ENCODE data around the gene RHBG. TPM values are rescaled to one million over a fixed set of nuclear protein-coding genes. Genes with fewer than 3 reads are reported as not detected.

Gene RHBG
- total and polyA plus RNA-seq, 2 donors = 0.05 to 0.37 TPM

DNA sequence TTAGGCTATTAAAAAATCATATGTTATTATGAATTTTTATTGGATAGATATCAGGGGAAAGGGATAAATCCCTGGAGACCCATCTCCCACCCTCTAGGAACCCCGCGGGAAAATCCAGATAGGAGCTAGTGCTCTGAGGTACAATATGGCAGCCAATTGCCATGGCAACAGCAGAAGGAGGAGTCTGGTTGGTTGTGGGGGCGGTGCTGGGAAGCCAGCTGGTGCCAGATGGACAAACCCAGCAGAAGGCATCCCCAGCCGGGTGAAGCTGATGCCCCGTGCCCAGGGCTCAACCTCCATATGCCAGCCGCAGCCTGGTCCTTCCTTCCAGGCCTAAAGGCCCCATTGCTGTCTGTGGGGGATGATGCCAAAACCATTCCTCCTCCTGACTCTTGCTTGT, 38.3 kb downstream of the RHBG start:
- H3K4me3 ChIP-seq (ENCODE audit: low read length in 2 of 2) = no peak overlapping the region
- H3K36me3 ChIP-seq (ENCODE audit: control insufficient read depth in 2 of 2, insufficient read depth in 2 of 2, low read length in 1 of 2) = no peaks in the 10 kb centered on the region
- no peaks in the 10 kb centered on the region for H3K4me1 ChIP-seq (ENCODE audit: control insufficient read depth in 2 of 2, insufficient read depth in 2 of 2, low read length in 2 of 2)
- no peak for DNase-seq (ENCODE audit: low read depth in 6 of 9, low spot score in 9 of 9)
- peaks cover 3 to 80% of the 10 kb centered on the region in 2 donors for H3K27me3 ChIP-seq (ENCODE audit: control insufficient read depth in 2 of 2, insufficient read depth in 1 of 2, low read length in 1 of 2)
- WGBS = 85% methylated on average over 6 of the region's 6 CpGs
- no peaks in the 10 kb centered on the region for H3K9me3 ChIP-seq (ENCODE audit: control insufficient read depth in 2 of 2, insufficient read depth in 1 of 2, low read length in 1 of 2)
- no peak overlapping the region for H3K27ac ChIP-seq (ENCODE audit: low read depth in 1 of 2, low read length in 1 of 2)

DNA sequence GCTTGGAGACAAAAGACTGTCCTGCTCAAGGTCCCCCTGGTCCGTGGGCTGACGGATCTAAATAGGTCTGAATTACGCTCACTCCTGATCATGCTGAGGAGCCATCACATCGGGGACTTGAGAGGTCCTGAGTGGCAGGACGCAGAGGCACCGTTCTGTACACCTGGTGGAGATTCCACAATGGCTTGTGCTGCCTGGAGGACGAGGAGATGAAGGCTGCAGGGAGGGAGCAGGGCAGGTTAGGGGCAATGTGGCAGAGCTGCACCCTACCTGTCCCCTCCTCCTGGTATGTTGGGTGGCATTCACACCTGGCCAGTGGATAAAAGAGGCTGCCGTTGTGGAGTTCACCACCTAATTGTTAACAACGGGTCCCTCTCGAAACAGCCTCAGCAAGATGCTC, 38.7 kb downstream of the RHBG start:
- no peak overlapping the region for H3K27ac ChIP-seq (ENCODE audit: low read depth in 1 of 2, low read length in 1 of 2)
- H3K4me1 ChIP-seq (ENCODE audit: control insufficient read depth in 2 of 2, insufficient read depth in 2 of 2, low read length in 2 of 2) = no peaks in the 10 kb centered on the region
- H3K36me3 ChIP-seq (ENCODE audit: control insufficient read depth in 2 of 2, insufficient read depth in 2 of 2, low read length in 1 of 2) = no peaks in the 10 kb centered on the region
- no peak overlapping the region for H3K4me3 ChIP-seq (ENCODE audit: low read length in 2 of 2)
- peaks cover 3 to 80% of the 10 kb centered on the region in 2 donors for H3K27me3 ChIP-seq (ENCODE audit: control insufficient read depth in 2 of 2, insufficient read depth in 1 of 2, low read length in 1 of 2)
- WGBS = 83% methylated on average over 10 of the region's 10 CpGs
- no peaks in the 10 kb centered on the region for H3K9me3 ChIP-seq (ENCODE audit: control insufficient read depth in 2 of 2, insufficient read depth in 1 of 2, low read length in 1 of 2)
- no peak for DNase-seq (ENCODE audit: low read depth in 6 of 9, low spot score in 9 of 9)

DNA sequence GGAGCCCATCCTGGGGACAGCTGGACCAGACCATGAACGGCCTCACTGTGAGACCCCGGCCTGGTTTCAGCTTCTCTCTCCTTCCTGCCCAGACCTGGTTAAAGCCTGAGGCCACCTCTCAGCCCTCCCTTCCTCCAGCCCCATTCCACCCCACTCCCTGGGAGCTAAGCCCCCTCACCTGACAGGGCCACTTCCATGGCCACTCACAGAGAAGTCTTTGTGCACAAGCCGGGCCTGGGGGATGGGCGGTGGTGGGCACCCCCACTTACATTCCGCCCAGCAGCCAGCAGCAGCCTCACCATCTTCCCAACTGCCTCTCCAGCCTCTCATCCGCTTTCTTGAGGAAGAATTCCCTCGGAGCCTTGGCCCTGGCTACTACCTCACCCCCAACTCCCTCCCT, 40.4 kb downstream of the RHBG start:
- Histone ChIP-seq H3K4me3 (ENCODE audit: low read length in 2 of 2) (no peak overlapping the region), H3K27me3 (ENCODE audit: control insufficient read depth in 2 of 2, insufficient read depth in 1 of 2, low read length in 1 of 2) (peaks cover 4 to 83% of the 10 kb centered on the region in 2 donors), H3K36me3 (ENCODE audit: control insufficient read depth in 2 of 2, insufficient read depth in 2 of 2, low read length in 1 of 2) (no peaks in the 10 kb centered on the region), H3K9me3 (ENCODE audit: control insufficient read depth in 2 of 2, insufficient read depth in 1 of 2, low read length in 1 of 2) (no peaks in the 10 kb centered on the region), H3K27ac (ENCODE audit: low read depth in 1 of 2, low read length in 1 of 2) (no peak overlapping the region), H3K4me1 (ENCODE audit: control insufficient read depth in 2 of 2, insufficient read depth in 2 of 2, low read length in 2 of 2) (no peaks in the 10 kb centered on the region)
- 92% methylated on average over 7 of the region's 7 CpGs for WGBS
- no peak for DNase-seq (ENCODE audit: low read depth in 6 of 9, low spot score in 9 of 9)

DNA sequence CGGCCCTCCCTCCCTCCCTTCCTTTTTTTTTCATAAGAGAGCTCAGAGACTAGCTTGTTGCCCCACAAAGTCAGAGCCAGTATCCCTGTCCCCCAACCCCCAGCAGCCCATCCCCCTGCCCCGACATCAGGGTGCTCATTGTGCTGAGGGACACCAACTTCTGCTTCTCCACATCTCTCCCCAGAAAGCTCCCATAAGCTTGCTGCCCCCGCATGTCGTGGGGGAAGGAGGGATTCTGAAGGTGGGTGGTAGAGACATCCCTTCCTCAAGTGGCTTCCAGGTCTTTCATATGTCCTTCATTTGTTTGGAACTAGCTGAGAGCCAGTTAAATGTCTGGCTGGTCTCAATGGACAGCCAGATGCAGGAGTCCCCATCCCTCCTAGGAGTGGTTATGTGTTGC, 41.2 kb downstream of the RHBG start:
- Histone ChIP-seq H3K4me3 (ENCODE audit: low read length in 2 of 2) (no peak overlapping the region), H3K9me3 (ENCODE audit: control insufficient read depth in 2 of 2, insufficient read depth in 1 of 2, low read length in 1 of 2) (no peaks in the 10 kb centered on the region), H3K27ac (ENCODE audit: low read depth in 1 of 2, low read length in 1 of 2) (no peak overlapping the region), H3K27me3 (ENCODE audit: control insufficient read depth in 2 of 2, insufficient read depth in 1 of 2, low read length in 1 of 2) (peaks cover 5 to 83% of the 10 kb centered on the region in 2 donors), H3K36me3 (ENCODE audit: control insufficient read depth in 2 of 2, insufficient read depth in 2 of 2, low read length in 1 of 2) (no peaks in the 10 kb centered on the region), H3K4me1 (ENCODE audit: control insufficient read depth in 2 of 2, insufficient read depth in 2 of 2, low read length in 2 of 2) (no peaks in the 10 kb centered on the region)
- no peak for DNase-seq (ENCODE audit: low read depth in 6 of 9, low spot score in 9 of 9)
- WGBS = 85% methylated on average over 4 of the region's 4 CpGs

DNA sequence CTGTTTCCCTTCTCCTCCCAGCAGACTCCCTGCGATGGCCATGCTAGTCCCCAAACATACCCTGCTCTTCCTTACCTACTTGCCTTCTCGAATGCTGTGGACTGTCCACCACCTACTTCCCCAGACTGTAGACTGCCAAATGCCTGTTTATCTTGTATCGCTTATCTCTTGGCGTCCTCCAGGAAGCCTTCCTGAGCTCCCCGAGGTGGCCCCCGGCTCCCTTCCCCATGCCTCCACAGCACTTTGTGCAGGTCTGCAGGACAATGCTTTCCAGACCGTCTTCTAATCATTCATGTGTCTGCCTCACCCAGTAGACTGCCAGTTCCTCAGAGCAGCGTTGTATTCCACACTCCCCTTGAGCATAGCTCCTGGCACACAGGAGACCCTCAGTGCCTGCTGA, 41.7 kb downstream of the RHBG start:
- 85% methylated on average over 8 of the region's 8 CpGs for WGBS
- no peak overlapping the region for H3K4me3 ChIP-seq (ENCODE audit: low read length in 2 of 2)
- no peaks in the 10 kb centered on the region for H3K36me3 ChIP-seq (ENCODE audit: control insufficient read depth in 2 of 2, insufficient read depth in 2 of 2, low read length in 1 of 2)
- peaks cover 9 to 83% of the 10 kb centered on the region in 2 donors for H3K27me3 ChIP-seq (ENCODE audit: control insufficient read depth in 2 of 2, insufficient read depth in 1 of 2, low read length in 1 of 2)
- DNase-seq (ENCODE audit: low read depth in 6 of 9, low spot score in 9 of 9) = no peak
- H3K4me1 ChIP-seq (ENCODE audit: control insufficient read depth in 2 of 2, insufficient read depth in 2 of 2, low read length in 2 of 2) = no peaks in the 10 kb centered on the region
- H3K27ac ChIP-seq (ENCODE audit: low read depth in 1 of 2, low read length in 1 of 2) = no peak overlapping the region
- peaks cover 0 to 3% of the 10 kb centered on the region in 2 donors for H3K9me3 ChIP-seq (ENCODE audit: control insufficient read depth in 2 of 2, insufficient read depth in 1 of 2, low read length in 1 of 2)

DNA sequence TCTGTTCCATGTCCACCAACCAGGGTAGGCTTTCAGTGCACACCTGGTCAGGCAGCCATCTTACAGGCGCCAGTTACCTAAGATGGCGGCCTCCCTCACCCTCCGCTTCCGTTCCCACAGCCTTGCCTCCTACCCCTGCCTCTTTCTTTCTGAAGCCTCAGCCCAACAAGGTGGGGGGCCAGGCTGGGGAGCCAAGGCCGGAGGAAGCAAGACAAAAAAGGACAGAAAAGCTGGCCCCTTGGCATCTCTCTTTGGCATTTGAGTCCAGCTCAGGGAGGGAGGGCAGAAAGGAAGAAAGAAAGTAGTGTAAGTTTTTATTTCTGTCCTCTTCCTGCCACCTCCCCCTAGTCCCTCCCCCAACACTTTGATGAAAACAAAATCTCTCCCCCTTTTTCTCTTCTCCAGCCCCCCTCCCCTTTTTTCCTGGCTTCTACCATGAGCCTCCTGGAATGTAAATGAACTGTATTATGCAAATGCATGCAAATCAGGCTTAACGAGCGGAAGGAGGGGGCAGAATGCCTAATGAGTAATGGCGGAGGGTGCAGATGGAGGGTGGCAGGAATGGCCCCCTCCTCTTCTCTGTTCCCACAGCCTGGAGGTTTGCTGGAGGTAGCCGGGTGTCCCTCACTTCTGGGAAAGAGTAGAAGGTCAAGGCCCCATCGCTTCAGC, 43.8 kb downstream of the RHBG start:
- DNase-seq (ENCODE audit: low read depth in 6 of 9, low spot score in 9 of 9) = no peak
- Histone ChIP-seq H3K4me1 (ENCODE audit: control insufficient read depth in 2 of 2, insufficient read depth in 2 of 2, low read length in 2 of 2) (no peaks in the 10 kb centered on the region), H3K27ac (ENCODE audit: low read depth in 1 of 2, low read length in 1 of 2) (no peak overlapping the region), H3K27me3 (ENCODE audit: control insufficient read depth in 2 of 2, insufficient read depth in 1 of 2, low read length in 1 of 2) (peaks cover 14 to 83% of the 10 kb centered on the region in 2 donors), H3K36me3 (ENCODE audit: control insufficient read depth in 2 of 2, insufficient read depth in 2 of 2, low read length in 1 of 2) (no peaks in the 10 kb centered on the region), H3K9me3 (ENCODE audit: control insufficient read depth in 2 of 2, insufficient read depth in 1 of 2, low read length in 1 of 2) (peaks cover 0 to 3% of the 10 kb centered on the region in 2 donors), H3K4me3 (ENCODE audit: low read length in 2 of 2) (no peak overlapping the region)
- 81% methylated on average over 10 of the region's 10 CpGs for WGBS

DNA sequence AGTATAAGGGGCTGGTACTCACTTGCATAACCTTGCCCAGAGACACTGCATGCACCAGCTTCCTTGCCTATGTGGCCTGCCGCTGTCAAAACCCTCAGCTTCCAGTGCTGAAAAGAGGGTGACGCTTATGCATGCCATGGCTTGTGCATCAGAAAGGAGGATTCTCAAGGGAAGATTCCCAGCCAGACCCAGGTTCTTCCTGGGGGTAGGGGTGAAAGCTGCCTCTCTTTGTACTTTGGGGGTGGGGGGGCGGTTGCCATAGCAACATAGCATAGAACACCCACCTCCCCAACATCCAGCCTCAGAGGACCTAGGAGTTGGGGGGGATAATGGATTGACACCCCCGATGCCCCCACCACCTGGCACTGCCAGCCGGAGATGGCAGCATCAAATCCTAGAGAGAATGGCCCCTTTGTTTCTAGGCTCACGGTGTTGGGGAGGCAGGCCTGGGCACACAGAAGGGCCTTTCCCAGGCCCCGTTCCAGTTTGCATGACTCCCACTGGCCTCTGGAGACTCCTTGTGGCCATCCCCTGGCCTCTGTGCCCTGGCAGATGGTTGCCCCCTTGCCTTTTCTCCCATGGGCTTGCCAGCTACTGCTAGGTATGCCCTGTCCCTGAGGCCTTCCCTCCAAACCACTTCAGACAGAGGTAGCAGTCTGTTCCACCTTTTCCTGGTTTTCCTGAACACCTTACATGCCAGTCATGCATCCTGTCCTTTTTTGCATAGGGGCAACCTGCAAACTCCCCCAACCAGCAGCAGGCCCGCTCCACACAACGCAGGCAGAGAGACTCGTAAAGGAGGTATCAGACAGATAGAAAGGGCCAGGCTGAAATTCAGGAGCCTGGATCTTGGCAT, 44.6 kb downstream of the RHBG start:
- Histone ChIP-seq H3K36me3 (ENCODE audit: control insufficient read depth in 2 of 2, insufficient read depth in 2 of 2, low read length in 1 of 2) (no peaks in the 10 kb centered on the region), H3K4me1 (ENCODE audit: control insufficient read depth in 2 of 2, insufficient read depth in 2 of 2, low read length in 2 of 2) (no peaks in the 10 kb centered on the region), H3K27me3 (ENCODE audit: control insufficient read depth in 2 of 2, insufficient read depth in 1 of 2, low read length in 1 of 2) (peaks cover 20 to 84% of the 10 kb centered on the region in 2 donors), H3K9me3 (ENCODE audit: control insufficient read depth in 2 of 2, insufficient read depth in 1 of 2, low read length in 1 of 2) (peaks cover 0 to 3% of the 10 kb centered on the region in 2 donors), H3K4me3 (ENCODE audit: low read length in 2 of 2) (no peak overlapping the region), H3K27ac (ENCODE audit: low read depth in 1 of 2, low read length in 1 of 2) (no peak overlapping the region)
- DNase-seq (ENCODE audit: low read depth in 6 of 9, low spot score in 9 of 9) = no peak
- WGBS = 69% methylated on average over 10 of the region's 10 CpGs

DNA sequence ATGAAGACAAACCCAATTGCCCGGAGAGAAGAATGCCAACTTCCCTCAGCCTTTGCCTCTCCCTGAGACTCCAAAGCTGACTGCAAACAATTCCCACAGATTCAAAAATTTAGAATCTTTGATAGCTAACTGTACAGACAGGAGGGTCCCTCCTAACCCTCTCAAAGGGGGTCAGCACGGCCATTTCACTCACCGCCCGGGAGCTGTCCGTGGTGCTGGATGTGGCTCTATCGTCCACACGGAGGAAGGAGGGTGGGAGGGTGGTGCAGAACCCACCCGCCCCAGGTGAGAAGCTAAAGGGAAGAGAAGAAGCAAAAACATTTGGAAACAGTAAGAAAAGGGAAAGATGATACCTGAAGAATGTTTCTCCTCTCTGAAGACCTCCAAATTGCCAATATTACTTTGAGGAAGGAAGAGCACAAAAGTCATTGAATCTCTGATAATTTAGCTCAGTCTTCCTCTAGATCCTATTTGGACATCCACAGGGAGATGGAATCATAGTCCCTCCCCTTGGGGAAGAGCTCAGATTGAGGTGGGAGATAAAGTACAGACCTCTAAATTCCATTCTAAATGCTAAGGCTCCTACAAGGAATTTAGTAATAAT, 45.6 kb downstream of the RHBG start:
- Histone ChIP-seq H3K27me3 (ENCODE audit: control insufficient read depth in 2 of 2, insufficient read depth in 1 of 2, low read length in 1 of 2) (peaks cover 29 to 85% of the 10 kb centered on the region in 2 donors), H3K4me1 (ENCODE audit: control insufficient read depth in 2 of 2, insufficient read depth in 2 of 2, low read length in 2 of 2) (no peaks in the 10 kb centered on the region), H3K27ac (ENCODE audit: low read depth in 1 of 2, low read length in 1 of 2) (no peak overlapping the region), H3K9me3 (ENCODE audit: control insufficient read depth in 2 of 2, insufficient read depth in 1 of 2, low read length in 1 of 2) (peaks cover 0 to 3% of the 10 kb centered on the region in 2 donors), H3K36me3 (ENCODE audit: control insufficient read depth in 2 of 2, insufficient read depth in 2 of 2, low read length in 1 of 2) (no peaks in the 10 kb centered on the region), H3K4me3 (ENCODE audit: low read length in 2 of 2) (no peak overlapping the region)
- WGBS = 18% methylated on average over 8 of the region's 8 CpGs
- DNase-seq (ENCODE audit: low read depth in 6 of 9, low spot score in 9 of 9) = peak in 2 of 9 donors; percentile 36

DNA sequence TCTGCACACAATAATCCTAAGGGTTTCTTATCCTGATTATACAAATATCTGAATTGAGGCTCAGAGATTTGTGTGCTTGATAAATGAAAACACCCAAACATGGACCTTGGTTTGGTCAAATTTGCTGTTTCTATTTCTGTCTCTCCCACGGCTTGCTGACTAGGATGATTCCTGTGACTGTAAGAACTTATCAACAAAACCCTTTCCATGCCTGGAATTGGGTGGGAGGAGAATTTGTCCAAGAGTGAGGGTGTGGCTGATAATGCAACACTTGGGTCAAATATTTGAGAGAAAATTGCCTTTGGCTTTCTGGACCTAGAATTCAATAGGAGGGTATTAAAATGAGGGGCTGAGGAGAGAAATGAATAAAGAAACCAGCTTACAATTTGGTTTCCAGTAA, 48.0 kb downstream of the RHBG start:
- Histone ChIP-seq H3K9me3 (ENCODE audit: control insufficient read depth in 2 of 2, insufficient read depth in 1 of 2, low read length in 1 of 2) (peaks cover 2 to 6% of the 10 kb centered on the region in 2 donors), H3K4me1 (ENCODE audit: control insufficient read depth in 2 of 2, insufficient read depth in 2 of 2, low read length in 2 of 2) (peaks cover 15 to 23% of the 10 kb centered on the region in 2 donors), H3K27ac (ENCODE audit: low read depth in 1 of 2, low read length in 1 of 2) (no peak overlapping the region), H3K27me3 (ENCODE audit: control insufficient read depth in 2 of 2, insufficient read depth in 1 of 2, low read length in 1 of 2) (peaks cover 48 to 95% of the 10 kb centered on the region in 2 donors), H3K4me3 (ENCODE audit: low read length in 2 of 2) (no peak overlapping the region), H3K36me3 (ENCODE audit: control insufficient read depth in 2 of 2, insufficient read depth in 2 of 2, low read length in 1 of 2) (no peaks in the 10 kb centered on the region)
- 73% methylated on average over 1 of the region's 1 CpG for WGBS
- no peak for DNase-seq (ENCODE audit: low read depth in 6 of 9, low spot score in 9 of 9)
